HUES6 (cell line): ENCODE measurements around the gene CTNND2.

Experiments
- H3K27ac ChIP-seq: 2 replicates; pipeline ENCODE4 v1.7.0; 2013; ENCODE audit warnings: low read depth, mild to moderate bottlenecking, low read length, inconsistent platforms
- H3K27me3 ChIP-seq: 2 replicates; pipeline ENCODE4 v1.6.1; 2013; ENCODE audit warnings: low read length; ENCODE audit not compliant: control insufficient read depth, insufficient read depth
- H3K36me3 ChIP-seq: 2 replicates; pipeline ENCODE4 v1.6.1; 2013; ENCODE audit warnings: low read length; ENCODE audit not compliant: control insufficient read depth, insufficient read depth
- H3K4me1 ChIP-seq: 2 replicates; pipeline ENCODE4 v1.6.1; 2013; ENCODE audit warnings: low read length; ENCODE audit not compliant: control insufficient read depth, insufficient read depth
- H3K4me3 ChIP-seq: 2 replicates; pipeline ENCODE4 v1.5.1; 2013; ENCODE audit warnings: low read depth, low read length
- H3K9ac ChIP-seq: one replicate; pipeline ENCODE4 v1.6.1; 2013; ENCODE audit warnings: mild to moderate bottlenecking, low read length
- H3K9me3 ChIP-seq: 2 replicates; pipeline ENCODE4 v1.6.1; 2013; ENCODE audit warnings: low read depth, low read length; ENCODE audit not compliant: control insufficient read depth, insufficient read depth

CTNND2 gene

GRCh38 chr5:11180890-11181289 lies 723.4 kb downstream of the CTNND2 start:
- H3K9ac ChIP-seq = no peak overlapping the region
- no peaks in the 10 kb centered on the region for H3K4me1 ChIP-seq
- H3K9me3 ChIP-seq = no peaks in the 10 kb centered on the region
- H3K27ac ChIP-seq = no peak overlapping the region
- no peak overlapping the region for H3K4me3 ChIP-seq
- H3K27me3 ChIP-seq = no peaks in the 10 kb centered on the region
- H3K36me3 ChIP-seq = no peaks in the 10 kb centered on the region

- no peaks in the 10 kb centered on the region for H3K27me3 ChIP-seq
- H3K27ac ChIP-seq = no peak overlapping the region
- no peak overlapping the region for H3K4me3 ChIP-seq
- no peaks in the 10 kb centered on the region for H3K9me3 ChIP-seq
- no peaks in the 10 kb centered on the region for H3K4me1 ChIP-seq
- no peak overlapping the region for H3K9ac ChIP-seq
- H3K36me3 ChIP-seq = no peaks in the 10 kb centered on the region
Observed at GRCh38 chr5:11177999-11178711, 726.1 kb downstream of the CTNND2 start.

GRCh38 chr5:11174591-11174990 lies 729.7 kb downstream of the CTNND2 start:
- no peak overlapping the region for H3K9ac ChIP-seq

GRCh38 chr5:11172484-11172883 lies 731.8 kb downstream of the CTNND2 start:
- Histone ChIP-seq H3K36me3 (no peaks in the 10 kb centered on the region), H3K9me3 (no peaks in the 10 kb centered on the region), H3K27me3 (no peaks in the 10 kb centered on the region), H3K9ac (no peak overlapping the region), H3K4me1 (no peaks in the 10 kb centered on the region), H3K4me3 (no peak overlapping the region), H3K27ac (no peak overlapping the region)

More at GRCh38 chr5:11174591-11174990, 729.7 kb downstream of the CTNND2 start:
- Histone ChIP-seq H3K36me3 (no peaks in the 10 kb centered on the region), H3K27ac (no peak overlapping the region), H3K4me1 (no peaks in the 10 kb centered on the region), H3K9me3 (no peaks in the 10 kb centered on the region), H3K4me3 (no peak overlapping the region), H3K27me3 (no peaks in the 10 kb centered on the region)

GRCh38 chr5:11171236-11171635 lies 733.0 kb downstream of the CTNND2 start:
- H3K36me3 ChIP-seq = no peaks in the 10 kb centered on the region
- H3K4me1 ChIP-seq = no peaks in the 10 kb centered on the region
- H3K9me3 ChIP-seq = no peaks in the 10 kb centered on the region
- H3K4me3 ChIP-seq = no peak overlapping the region
- no peak overlapping the region for H3K27ac ChIP-seq
- H3K27me3 ChIP-seq = no peaks in the 10 kb centered on the region
- no peak overlapping the region for H3K9ac ChIP-seq

GRCh38 chr5:11166923-11167322 lies 737.3 kb downstream of the CTNND2 start:
- no peaks in the 10 kb centered on the region for H3K4me1 ChIP-seq
- H3K9ac ChIP-seq = no peak overlapping the region
- H3K27me3 ChIP-seq = no peaks in the 10 kb centered on the region
- no peak overlapping the region for H3K4me3 ChIP-seq
- no peak overlapping the region for H3K27ac ChIP-seq
- H3K36me3 ChIP-seq = no peaks in the 10 kb centered on the region
- no peaks in the 10 kb centered on the region for H3K9me3 ChIP-seq

- Histone ChIP-seq H3K27me3 (no peaks in the 10 kb centered on the region), H3K27ac (no peak overlapping the region), H3K9me3 (no peaks in the 10 kb centered on the region), H3K4me1 (no peaks in the 10 kb centered on the region), H3K4me3 (no peak overlapping the region), H3K36me3 (no peaks in the 10 kb centered on the region), H3K9ac (no peak overlapping the region)
Observed at GRCh38 chr5:11164531-11165294, 739.5 kb downstream of the CTNND2 start.

- Histone ChIP-seq H3K27me3 (no peaks in the 10 kb centered on the region), H3K36me3 (no peaks in the 10 kb centered on the region), H3K9me3 (no peaks in the 10 kb centered on the region), H3K4me3 (no peak overlapping the region), H3K9ac (no peak overlapping the region), H3K4me1 (no peaks in the 10 kb centered on the region), H3K27ac (no peak overlapping the region)
Observed at GRCh38 chr5:11157132-11157531, 747.1 kb downstream of the CTNND2 start.

GRCh38 chr5:11153670-11154382 lies 750.4 kb downstream of the CTNND2 start:
- Histone ChIP-seq H3K4me3 (no peak overlapping the region), H3K9ac (no peak overlapping the region), H3K27me3 (no peaks in the 10 kb centered on the region), H3K4me1 (peaks cover 3% of the 10 kb centered on the region; the same call in 1 of the 2 replicates), H3K27ac (no peak overlapping the region), H3K36me3 (no peaks in the 10 kb centered on the region), H3K9me3 (no peaks in the 10 kb centered on the region)

GRCh38 chr5:11152368-11152767 lies 751.9 kb downstream of the CTNND2 start:
- Histone ChIP-seq H3K27ac (no peak overlapping the region), H3K9me3 (no peaks in the 10 kb centered on the region), H3K27me3 (no peaks in the 10 kb centered on the region), H3K36me3 (no peaks in the 10 kb centered on the region), H3K4me1 (peaks cover 3% of the 10 kb centered on the region; the same call in 1 of the 2 replicates), H3K9ac (no peak overlapping the region), H3K4me3 (no peak overlapping the region)

- Histone ChIP-seq H3K9ac (no peak overlapping the region), H3K36me3 (no peaks in the 10 kb centered on the region), H3K27me3 (no peaks in the 10 kb centered on the region), H3K4me1 (peaks cover 3% of the 10 kb centered on the region; the same call in 1 of the 2 replicates), H3K9me3 (no peaks in the 10 kb centered on the region), H3K27ac (no peak overlapping the region), H3K4me3 (no peak overlapping the region)
Observed at GRCh38 chr5:11150976-11151375, 753.3 kb downstream of the CTNND2 start.
